Breast epithelium (tissue), 4 donors: ENCODE measurements around the gene PLEKHM3. TPM values are rescaled to one million over a fixed set of nuclear protein-coding genes. Genes with fewer than 3 reads are reported as not detected.

Experiments used
- DNase-seq, 2 donors: peaks; one replicate each; pipeline ENCODE4 v3.0.0-alpha.2; 2019; ENCODE audit warnings: low spot score in 2 of 2
- H3K27ac ChIP-seq, 2 donors: fragments of 200-600 bp; sonication (generic) in 1 of 2; one replicate each; pipeline ENCODE4 v1.5.1; 2016 to 2019; ENCODE audit warnings: mild to moderate bottlenecking in 1 of 2
- H3K27me3 ChIP-seq, 2 donors: fragments of 200-600 bp; sonication (generic) in 1 of 2; one replicate each; pipeline versions ENCODE4 v1.5.1 to v1.6.0; 2017 to 2019; ENCODE audit warnings: control low read depth in 1 of 2, mild to moderate bottlenecking in 1 of 2
- H3K36me3 ChIP-seq: fragments of 200-600 bp; one replicate; pipeline ENCODE4 v1.5.1; 2019
- H3K4me1 ChIP-seq, 2 donors: fragments of 200-600 bp; sonication (generic); one replicate each; pipeline ENCODE4 v1.5.1; 2016 to 2019; ENCODE audit warnings: control low read depth in 1 of 2
- H3K4me3 ChIP-seq, 3 donors: fragments of 200-600 bp; sonication (generic); 1 replicate in 2 of 3; 2 replicates in 1 of 3; pipeline ENCODE4 v1.5.1; 2016 to 2019; ENCODE audit warnings: mild to moderate bottlenecking in 3 of 3, moderate library complexity in 2 of 3
- H3K9me3 ChIP-seq, 2 donors: fragments of 200-600 bp; sonication (generic) in 1 of 2; one replicate each; pipeline ENCODE4 v1.5.1; 2016 to 2019; ENCODE audit warnings: control low read depth in 1 of 2
- CTCF ChIP-seq, 3 donors: fragments of 450-650 bp; IDR thresholded peaks; one replicate each; pipeline ENCODE4 v1.5.1; 2016 to 2017; ENCODE audit warnings: antibody characterized with exemption in 3 of 3, mild to moderate bottlenecking in 3 of 3, moderate library complexity in 3 of 3
- POLR2A ChIP-seq: fragments of 450-650 bp; IDR thresholded peaks from one replicate; pipeline ENCODE4 v1.6.1; 2016; ENCODE audit warnings: antibody characterized with exemption, mild to moderate bottlenecking, moderate library complexity
- POLR2AphosphoS5 ChIP-seq, 3 donors: sonication (generic); formaldehyde crosslinking; IDR thresholded peaks; one replicate each; pipeline ENCODE4 v1.6.1; 2017; ENCODE audit warnings: antibody characterized with exemption in 3 of 3
- intact Hi-C: fragments of 100-400 bp; cut with DNase I; formaldehyde crosslinking; loops from one replicate; pipeline ENCODE4 v1.15.1; 2023; ENCODE audit warnings: low total_unique reads
- total RNA-seq, 3 donors: library from RNA; depleted of rRNA; stranded (reverse); fragments of >200 nt; gene quantifications; one replicate each; pipeline ENCODE4 v1.1.0, GENCODE V29; 2016

Gene PLEKHM3
- total RNA-seq, 3 donors from 2014 or later, result 24.3 to 35.0 (median 29.0) TPM

GRCh38 chr2:207925601-207926000 lies 99.7 kb downstream of the PLEKHM3 start:
- Histone ChIP-seq H3K36me3 (peaks cover under 1% of the 10 kb centered on the region), H3K27ac (no peak overlapping the region), H3K4me3 (no peak overlapping the region), H3K4me1 (no peaks in the 10 kb centered on the region), H3K9me3 (no peaks in the 10 kb centered on the region), H3K27me3 (no peaks in the 10 kb centered on the region)
- DNase-seq, result no peak
- intact Hi-C loops, result no loop called here
- TF ChIP-seq CTCF (IDR thresholded peaks at IDR 0.05), result no peak
- no peak for TF ChIP-seq POLR2AphosphoS5 (IDR thresholded peaks at IDR 0.05)
- TF ChIP-seq POLR2A, result no peak

GRCh38 chr2:207921606-207922005 lies 103.7 kb downstream of the PLEKHM3 start:
- H3K4me3 ChIP-seq, result no peak overlapping the region
- intact Hi-C loops, result no loop called here
- no peak for TF ChIP-seq POLR2A
- no peak for TF ChIP-seq POLR2AphosphoS5 (IDR thresholded peaks at IDR 0.05)
- no peak for TF ChIP-seq CTCF (IDR thresholded peaks at IDR 0.05)

GRCh38 chr2:207920721-207921120 lies 104.6 kb downstream of the PLEKHM3 start:
- intact Hi-C loops, result no loop called here
- Histone ChIP-seq H3K9me3 (no peaks in the 10 kb centered on the region), H3K27ac (no peak overlapping the region), H3K36me3 (no peaks in the 10 kb centered on the region), H3K27me3 (no peaks in the 10 kb centered on the region), H3K4me3 (no peak overlapping the region), H3K4me1 (no peaks in the 10 kb centered on the region)
- no peak for DNase-seq
- TF ChIP-seq POLR2A, result no peak
- no peak for TF ChIP-seq CTCF (IDR thresholded peaks at IDR 0.05)
- TF ChIP-seq POLR2AphosphoS5 (IDR thresholded peaks at IDR 0.05), result no peak

More at GRCh38 chr2:207921606-207922005, 103.7 kb downstream of the PLEKHM3 start:
- Histone ChIP-seq H3K27me3 (no peaks in the 10 kb centered on the region), H3K27ac (no peak overlapping the region), H3K4me1 (no peaks in the 10 kb centered on the region), H3K36me3 (no peaks in the 10 kb centered on the region), H3K9me3 (no peaks in the 10 kb centered on the region)
- DNase-seq, result no peak

GRCh38 chr2:207920321-207920720 lies 105.0 kb downstream of the PLEKHM3 start:
- Histone ChIP-seq H3K4me1 (no peaks in the 10 kb centered on the region), H3K27me3 (no peaks in the 10 kb centered on the region), H3K27ac (no peak overlapping the region), H3K9me3 (no peaks in the 10 kb centered on the region), H3K36me3 (no peaks in the 10 kb centered on the region), H3K4me3 (no peak overlapping the region)
- no peak for DNase-seq
- intact Hi-C loops, result no loop called here
- TF ChIP-seq POLR2AphosphoS5 (IDR thresholded peaks at IDR 0.05) (no peak), CTCF (IDR thresholded peaks at IDR 0.05) (no peak), POLR2A (no peak)

- H3K4me1 ChIP-seq, result no peaks in the 10 kb centered on the region
- H3K9me3 ChIP-seq, result no peaks in the 10 kb centered on the region
- intact Hi-C loops, result no loop called here
- H3K27ac ChIP-seq, result no peak overlapping the region
- no peak for DNase-seq
- H3K36me3 ChIP-seq, result no peaks in the 10 kb centered on the region
- no peak overlapping the region for H3K4me3 ChIP-seq
- no peaks in the 10 kb centered on the region for H3K27me3 ChIP-seq
- no peak for TF ChIP-seq POLR2AphosphoS5 (IDR thresholded peaks at IDR 0.05)
- no peak for TF ChIP-seq POLR2A
- TF ChIP-seq CTCF (IDR thresholded peaks at IDR 0.05), result no peak
Observed at GRCh38 chr2:207919164-207919919, 106.0 kb downstream of the PLEKHM3 start.
